Breast epithelium (tissue), 3 donors: ENCODE results near the gene RGS7.

ENCODE experiments used
- POLR2A ChIP-seq: fragments of 450-650 bp; IDR thresholded peaks from one replicate; pipeline ENCODE4 v1.6.1; 2016; ENCODE audit warnings: antibody characterized with exemption, mild to moderate bottlenecking, moderate library complexity
- POLR2AphosphoS5 ChIP-seq, 3 donors: sonication (generic); formaldehyde crosslinking; IDR thresholded peaks; one replicate each; pipeline ENCODE4 v1.6.1; 2017; ENCODE audit warnings: antibody characterized with exemption in 3 of 3
- TF ChIP-seq, protein P1 (sequence below), 3 donors: fragments of 450-650 bp; IDR thresholded peaks; one replicate each; pipeline ENCODE4 v1.5.1; 2016 to 2017; ENCODE audit warnings: antibody characterized with exemption in 3 of 3, mild to moderate bottlenecking in 3 of 3, moderate library complexity in 3 of 3

DNA sequence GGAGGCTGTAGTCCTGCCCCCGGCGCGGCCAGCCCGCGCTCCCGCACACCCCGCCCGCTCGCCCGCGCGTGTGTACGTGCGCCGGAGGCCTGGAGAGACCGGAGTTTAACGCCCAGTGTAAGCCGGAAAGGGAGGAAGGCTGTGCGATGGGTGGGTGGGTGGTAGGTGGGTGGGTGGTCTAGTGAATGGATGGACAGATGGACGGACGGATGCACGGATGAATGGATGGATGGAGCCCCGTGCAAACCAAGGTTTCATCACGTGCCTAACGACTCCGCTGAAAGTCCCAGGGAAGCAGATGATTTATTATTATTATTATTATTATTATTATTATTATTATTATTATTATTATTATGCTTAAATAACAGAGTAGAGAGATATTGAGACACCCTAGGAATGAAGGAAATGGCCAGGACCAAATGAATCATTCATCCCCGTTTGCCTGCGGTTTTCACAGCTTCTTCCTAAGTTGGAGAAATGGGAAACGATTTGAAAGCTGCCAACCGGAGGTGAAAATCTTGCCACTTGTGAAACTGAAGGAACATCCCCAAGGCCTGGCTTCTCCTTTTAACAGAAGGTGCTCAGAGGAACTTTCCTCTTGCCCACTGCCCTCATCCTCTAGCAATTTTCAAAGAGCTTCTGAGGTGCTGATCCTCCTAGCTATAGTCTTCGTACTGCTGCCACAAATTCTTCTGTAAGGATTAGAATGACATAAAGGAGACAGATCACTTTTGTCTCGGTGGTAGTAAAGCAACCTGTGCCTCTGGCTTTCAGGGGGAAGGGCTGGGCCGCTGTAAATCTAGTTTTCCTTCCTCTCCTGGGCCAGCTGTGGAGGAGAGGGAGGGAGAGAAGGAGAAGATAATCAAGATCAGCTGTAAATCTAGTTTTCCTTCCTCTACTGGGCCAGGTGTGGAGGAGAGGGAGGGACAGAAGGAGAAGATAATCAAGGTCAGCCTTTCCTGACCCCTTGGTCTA is 648 bp upstream of the RGS7 start:
- TF ChIP-seq, protein P1, sequence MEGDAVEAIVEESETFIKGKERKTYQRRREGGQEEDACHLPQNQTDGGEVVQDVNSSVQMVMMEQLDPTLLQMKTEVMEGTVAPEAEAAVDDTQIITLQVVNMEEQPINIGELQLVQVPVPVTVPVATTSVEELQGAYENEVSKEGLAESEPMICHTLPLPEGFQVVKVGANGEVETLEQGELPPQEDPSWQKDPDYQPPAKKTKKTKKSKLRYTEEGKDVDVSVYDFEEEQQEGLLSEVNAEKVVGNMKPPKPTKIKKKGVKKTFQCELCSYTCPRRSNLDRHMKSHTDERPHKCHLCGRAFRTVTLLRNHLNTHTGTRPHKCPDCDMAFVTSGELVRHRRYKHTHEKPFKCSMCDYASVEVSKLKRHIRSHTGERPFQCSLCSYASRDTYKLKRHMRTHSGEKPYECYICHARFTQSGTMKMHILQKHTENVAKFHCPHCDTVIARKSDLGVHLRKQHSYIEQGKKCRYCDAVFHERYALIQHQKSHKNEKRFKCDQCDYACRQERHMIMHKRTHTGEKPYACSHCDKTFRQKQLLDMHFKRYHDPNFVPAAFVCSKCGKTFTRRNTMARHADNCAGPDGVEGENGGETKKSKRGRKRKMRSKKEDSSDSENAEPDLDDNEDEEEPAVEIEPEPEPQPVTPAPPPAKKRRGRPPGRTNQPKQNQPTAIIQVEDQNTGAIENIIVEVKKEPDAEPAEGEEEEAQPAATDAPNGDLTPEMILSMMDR (IDR thresholded peaks at IDR 0.05) = no peak
- TF ChIP-seq POLR2A = no peak
- TF ChIP-seq POLR2AphosphoS5 (IDR thresholded peaks at IDR 0.05) = no peak
